Epithelial cell of proximal tubule (primary cell): ENCODE data around the gene GRK5. TPM values are rescaled to one million over a fixed set of nuclear protein-coding genes. Genes with fewer than 3 reads are reported as not detected.

Experiments used
- DNase-seq: peaks from one replicate; pipeline ENCODE4 v3.0.0-alpha.2; 2011; ENCODE audit warnings: low read depth
- H3K4me3 ChIP-seq: 2 replicates; pipeline ENCODE4 v1.5.1; 2011; ENCODE audit warnings: low read depth, mild to moderate bottlenecking, low read length
- total RNA-seq: library from RNA; depleted of rRNA; stranded (reverse); fragments of >200 nt; gene quantifications from 2 replicates; pipeline ENCODE4 v1.2.3, GENCODE V29; 2015
- TF ChIP-seq, protein P1 (sequence below): conservative IDR thresholded peaks from 2 replicates; pipeline ENCODE4 v1.5.1; 2012; ENCODE audit warnings: low read depth, mild to moderate bottlenecking, low read length

GRK5 gene
- total RNA-seq, 1 donor from 2014 or later = 2.8 TPM

DNA sequence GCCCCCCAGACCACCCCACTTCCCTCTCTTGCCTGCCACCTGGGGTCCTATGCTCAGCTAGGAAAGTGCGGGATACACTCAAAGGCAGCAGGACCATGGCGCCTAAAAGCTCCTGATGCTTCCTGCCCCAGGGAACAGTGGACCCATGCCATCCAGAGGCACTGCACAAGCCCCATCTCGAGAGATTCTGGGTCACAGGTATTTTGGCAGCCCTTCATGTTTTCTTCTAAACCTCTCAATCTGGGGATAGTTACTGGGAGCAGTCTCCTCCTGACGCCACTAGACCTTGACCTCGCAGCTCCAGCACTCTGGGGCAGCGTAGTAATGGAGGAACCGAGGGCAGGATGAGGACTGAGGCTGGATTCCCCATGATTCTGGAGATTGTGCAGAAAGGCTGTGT, 107.1 kb downstream of the GRK5 start:
- TF ChIP-seq, protein P1, sequence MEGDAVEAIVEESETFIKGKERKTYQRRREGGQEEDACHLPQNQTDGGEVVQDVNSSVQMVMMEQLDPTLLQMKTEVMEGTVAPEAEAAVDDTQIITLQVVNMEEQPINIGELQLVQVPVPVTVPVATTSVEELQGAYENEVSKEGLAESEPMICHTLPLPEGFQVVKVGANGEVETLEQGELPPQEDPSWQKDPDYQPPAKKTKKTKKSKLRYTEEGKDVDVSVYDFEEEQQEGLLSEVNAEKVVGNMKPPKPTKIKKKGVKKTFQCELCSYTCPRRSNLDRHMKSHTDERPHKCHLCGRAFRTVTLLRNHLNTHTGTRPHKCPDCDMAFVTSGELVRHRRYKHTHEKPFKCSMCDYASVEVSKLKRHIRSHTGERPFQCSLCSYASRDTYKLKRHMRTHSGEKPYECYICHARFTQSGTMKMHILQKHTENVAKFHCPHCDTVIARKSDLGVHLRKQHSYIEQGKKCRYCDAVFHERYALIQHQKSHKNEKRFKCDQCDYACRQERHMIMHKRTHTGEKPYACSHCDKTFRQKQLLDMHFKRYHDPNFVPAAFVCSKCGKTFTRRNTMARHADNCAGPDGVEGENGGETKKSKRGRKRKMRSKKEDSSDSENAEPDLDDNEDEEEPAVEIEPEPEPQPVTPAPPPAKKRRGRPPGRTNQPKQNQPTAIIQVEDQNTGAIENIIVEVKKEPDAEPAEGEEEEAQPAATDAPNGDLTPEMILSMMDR = no peak
- DNase-seq = no peak
- H3K4me3 ChIP-seq = no peak overlapping the region

DNA sequence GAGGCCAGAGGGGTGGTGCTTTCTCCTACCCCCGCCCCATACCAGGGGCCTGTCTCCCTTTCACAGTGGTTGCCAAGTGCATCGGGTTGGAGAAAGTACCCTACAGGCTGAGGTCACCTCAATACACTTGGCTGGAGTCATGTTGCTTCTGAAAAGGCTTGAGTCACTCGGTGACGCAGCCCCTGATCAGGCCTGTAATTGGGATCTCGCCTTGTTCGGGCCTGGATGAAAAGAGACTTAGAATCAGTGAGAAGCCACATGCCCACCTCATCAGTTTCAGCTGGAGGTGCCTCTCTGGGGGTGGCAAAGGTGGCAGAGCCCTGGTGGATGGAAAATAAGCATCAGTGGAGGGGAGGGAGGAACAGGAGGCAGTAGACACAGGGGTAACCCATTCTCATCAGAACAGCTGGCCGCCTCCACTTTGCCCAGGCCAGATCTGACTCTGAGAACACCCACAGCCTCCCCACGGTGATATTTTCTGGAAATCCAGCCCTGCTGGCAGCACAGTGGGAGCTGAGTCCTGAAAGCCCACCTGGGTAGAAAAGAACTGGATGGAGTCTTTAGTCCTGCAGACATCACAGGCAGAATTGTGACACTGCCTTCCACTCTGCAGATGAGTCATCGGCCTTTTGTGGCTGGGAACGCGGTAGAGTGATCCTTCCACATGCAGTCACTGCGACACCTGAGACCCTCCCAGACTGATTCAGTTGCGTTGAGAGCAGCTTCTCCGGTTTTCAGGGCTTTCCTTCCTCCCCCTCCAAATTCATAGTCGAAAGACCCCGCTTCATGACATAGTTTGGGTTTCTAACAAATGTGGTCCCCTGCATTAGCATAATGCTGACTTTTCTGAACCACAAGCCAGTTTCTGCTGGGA, 108.0 kb downstream of the GRK5 start:
- TF ChIP-seq, protein P1 = no peak
- DNase-seq = peak; percentile 65
- no peak overlapping the region for H3K4me3 ChIP-seq

DNA sequence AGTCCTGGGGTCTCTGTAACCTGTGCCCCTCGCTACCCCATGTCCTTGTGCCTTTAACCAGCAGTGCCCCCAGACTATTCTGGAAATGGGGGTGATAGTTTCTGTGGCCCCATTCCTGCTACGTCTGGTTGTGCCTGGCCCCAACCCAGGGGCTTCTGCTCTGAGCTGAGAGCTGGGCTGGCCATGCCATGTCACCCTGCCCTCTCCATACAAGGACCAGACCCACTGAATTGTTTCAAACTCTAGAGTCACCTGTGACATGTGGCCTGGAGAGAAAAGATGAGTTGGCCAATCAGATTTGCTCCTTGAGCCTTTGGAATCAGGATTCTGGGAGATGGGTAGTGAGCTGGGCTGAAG, 108.6 kb downstream of the GRK5 start:
- H3K4me3 ChIP-seq = no peak overlapping the region
- TF ChIP-seq, protein P1 = no peak
- no peak for DNase-seq

DNA sequence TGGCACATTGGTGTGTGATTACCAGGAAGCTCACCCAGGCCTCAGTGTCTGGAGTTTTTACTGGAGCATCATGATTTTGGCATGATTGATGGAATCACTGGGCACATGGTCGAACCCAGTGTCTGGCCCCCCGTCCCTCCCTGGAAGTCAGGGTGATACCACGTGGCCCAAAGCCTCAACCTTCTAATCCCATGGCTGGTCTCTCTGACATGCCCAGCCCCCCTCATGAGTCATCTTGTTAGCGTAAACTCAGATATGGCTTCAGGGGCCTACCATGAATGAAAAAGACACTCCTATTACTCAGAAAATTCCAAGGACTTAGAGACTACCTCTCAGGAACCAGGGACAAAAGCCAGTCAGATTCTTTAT, 109.3 kb downstream of the GRK5 start:
- DNase-seq = peak; percentile 53
- TF ChIP-seq, protein P1 = no peak
- H3K4me3 ChIP-seq = no peak overlapping the region

DNA sequence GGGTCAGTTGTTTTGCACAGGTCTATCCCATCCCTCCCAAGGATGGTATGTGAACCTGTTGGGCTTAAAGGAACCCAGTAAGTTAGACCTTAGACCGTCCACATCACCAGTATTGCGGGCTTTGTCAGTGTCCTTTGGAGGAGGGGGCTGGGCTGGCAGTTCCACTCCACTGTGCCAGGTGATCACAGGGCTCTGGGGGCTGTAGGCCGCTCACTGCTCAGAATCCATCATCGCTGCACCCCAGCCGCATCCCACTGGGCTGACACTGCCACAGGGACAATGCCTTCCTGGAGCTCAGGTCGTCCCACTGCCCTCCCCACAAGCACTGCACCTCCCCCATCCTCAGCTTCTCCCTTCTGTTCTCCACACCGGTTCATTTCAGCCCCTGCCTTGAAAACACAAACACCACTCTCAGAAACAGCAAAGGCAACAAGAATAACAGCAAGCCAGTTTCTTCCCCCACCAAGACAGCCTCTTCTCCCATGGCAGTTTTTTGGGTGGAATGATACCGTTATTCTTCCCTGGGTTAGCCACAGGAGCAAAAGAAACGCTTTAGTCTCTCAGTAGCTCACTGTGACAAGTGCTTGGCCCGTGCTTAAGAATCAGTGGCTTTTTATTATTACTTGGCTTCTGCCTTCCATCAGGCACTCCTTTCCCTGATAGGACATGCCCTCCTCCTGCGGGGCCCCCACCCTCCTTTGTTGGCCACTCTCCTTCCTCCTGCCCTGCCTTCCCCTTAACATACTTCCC, 111.2 kb downstream of the GRK5 start:
- no peak overlapping the region for H3K4me3 ChIP-seq
- no peak for DNase-seq
- TF ChIP-seq, protein P1 = no peak

DNA sequence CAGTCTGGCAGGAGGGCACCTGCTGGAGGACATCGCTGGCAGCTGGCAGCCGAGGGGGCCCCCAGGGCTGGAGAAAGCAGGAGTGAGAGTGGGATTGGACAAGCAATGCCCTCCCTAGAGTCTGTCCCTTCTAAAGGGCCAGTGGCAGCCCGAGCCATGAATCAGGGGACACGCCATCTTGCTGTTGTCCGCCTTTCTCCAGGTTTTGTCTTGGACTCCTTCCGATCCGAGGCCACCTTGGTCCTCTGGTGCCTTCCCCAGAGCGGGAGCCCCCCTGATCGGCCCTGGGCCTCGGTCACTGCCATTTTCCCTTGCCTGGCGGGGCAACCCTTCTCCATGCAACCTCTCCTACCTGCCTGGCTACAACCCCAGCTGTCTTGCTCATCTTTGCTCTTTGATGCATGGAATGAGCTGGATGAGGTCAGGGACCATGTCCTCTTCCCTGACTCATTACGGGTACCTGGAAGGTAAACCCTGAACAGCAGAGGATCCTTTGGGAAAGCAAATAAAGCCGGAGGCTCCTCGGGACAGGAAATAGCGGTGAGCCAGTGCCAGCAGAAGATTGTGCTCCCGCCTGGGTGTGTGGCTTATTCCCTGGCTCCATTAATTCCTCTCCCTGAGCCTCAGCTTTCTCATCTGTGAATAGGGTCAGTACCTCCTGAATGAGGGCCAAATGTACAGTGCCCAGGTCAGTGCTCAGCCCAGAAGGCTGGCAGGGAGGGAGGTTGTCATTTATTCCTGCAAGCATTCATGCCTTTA, 112.0 kb downstream of the GRK5 start:
- DNase-seq = no peak
- no peak overlapping the region for H3K4me3 ChIP-seq
- TF ChIP-seq, protein P1 = no peak
